Inflammatory macrophage treated with lipopolysaccharide for 4 hours (primary cell): Measurements from ENCODE around the gene TYSND1.
A peak's percentile ranks its signal among the peaks of the same experiment; 100 is the strongest.
"Not testable (repeated sequence)": the region's sequence is repeated elsewhere in the genome, so short reads cannot be mapped to it uniquely, and the experiment has no call there.

ENCODE experiments used
- DNase-seq: peaks from one replicate; pipeline ENCODE4 v3.0.0-alpha.2; 2020

The TYSND1 gene

DNA sequence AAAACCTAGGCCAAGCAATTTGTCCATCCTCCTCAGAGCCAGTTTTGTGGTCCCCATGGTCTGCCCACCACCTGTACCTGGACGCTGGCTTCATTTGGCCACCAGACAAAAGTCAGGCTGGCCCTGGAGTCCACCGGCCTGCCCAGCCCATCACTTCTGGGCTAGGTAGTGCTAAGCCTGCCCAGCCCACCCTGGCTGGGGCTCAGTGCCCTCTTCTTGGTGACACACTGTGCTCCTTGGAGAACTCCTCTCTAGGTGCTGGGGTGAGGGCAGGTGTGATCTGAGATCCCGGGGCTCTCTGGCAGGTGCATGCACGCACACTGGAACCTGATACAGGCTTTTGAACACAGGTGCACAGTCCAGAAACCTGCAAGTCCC is 15.0 kb downstream of the TYSND1 start:
- no peak for DNase-seq

DNA sequence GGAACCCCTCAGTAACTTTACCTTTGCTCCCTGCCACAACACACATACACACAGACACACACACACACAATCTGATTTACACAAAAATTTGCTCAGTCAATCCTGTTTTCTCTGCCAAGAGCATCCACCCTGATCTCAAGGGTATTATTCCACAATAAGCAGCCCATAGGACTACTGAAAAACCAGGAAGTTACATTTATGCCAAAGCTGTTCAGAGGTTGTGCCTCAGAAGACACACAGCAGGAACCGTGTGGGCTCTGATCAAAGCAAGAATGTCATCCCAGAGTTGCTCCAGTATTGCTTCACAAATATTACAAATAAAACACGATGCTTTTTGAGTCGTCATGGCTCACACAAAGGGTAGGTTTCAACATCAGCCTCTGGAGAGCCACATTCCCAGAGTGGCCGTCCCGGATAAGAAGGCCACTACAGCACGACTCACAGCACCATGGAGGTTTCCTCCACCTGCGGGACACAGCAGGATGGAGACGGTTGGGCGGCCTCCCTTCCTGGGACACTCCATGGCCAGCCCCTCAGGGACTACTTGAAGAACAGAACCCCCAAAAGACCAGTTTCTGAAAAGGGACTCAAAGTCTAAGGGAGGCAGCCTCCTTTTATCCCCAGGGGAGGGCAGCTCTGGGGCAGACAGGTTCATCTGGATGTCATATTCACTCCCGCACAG is 15.5 kb downstream of the TYSND1 start:
- DNase-seq, result peak; percentile 83

DNA sequence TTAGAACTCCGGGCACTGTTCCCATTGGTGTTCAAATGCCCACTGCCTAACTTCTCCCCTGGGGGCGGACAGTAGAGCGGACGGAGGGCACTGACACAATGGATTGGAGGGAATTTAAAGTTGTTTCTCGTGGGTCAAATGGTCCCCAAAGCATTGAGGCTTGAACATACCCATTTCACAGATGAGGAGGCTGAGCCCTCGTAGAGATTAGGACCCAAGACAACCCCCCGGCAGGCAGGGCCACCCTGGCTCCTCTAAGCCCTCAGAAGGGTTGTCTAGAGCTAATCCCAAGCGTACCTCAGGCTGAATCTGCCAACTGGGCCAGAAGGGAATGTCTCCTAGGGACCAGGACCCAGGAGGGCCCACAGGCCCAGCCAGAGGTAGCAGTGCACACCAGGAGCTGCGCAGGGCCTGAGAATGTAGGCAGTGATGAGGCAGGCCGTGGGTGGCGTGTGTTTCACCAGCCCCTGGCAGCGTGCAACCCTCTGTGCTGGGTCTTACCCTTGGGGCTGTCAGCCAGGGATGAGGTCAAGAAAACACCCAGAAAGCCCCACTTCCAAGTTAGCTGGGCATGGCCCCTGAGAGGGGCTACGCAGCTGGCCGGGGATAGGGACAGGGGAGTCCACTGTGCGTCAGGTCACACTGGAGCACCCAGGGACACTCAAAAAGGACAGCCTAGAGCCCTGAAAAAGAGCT is 19.7 kb downstream of the TYSND1 start:
- DNase-seq, result no peak

DNA sequence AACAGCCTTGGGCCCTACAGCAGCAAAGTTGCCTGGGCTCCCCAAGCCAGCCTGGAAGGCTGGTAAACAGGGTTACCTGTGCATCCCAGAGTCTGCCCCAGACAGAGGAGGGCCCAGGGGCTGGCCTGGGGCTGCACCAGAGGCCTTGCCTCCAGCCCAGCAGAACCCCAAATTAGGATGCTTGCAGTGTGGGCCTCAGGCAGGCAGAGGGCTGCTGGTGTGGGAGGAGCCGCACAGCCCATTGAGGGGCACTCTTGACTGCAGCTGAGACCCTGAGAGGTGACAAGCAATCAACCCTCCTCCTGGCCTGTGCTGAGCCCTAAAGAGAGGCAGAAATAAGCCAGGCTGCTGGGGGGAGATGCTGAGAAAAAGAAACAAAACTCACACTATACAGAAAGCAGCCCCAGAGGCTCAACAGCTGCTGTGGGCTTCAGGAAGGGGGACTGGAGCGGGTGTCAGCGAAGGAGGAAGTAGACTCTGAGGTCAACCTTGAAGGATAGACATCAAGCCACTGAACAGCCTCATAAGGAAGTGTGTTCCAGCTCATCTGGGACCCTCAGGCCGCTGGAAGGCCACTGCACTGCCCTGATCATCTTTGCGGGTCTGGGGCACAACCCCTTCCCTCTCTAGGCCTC is 20.5 kb downstream of the TYSND1 start:
- DNase-seq, result no peak

DNA sequence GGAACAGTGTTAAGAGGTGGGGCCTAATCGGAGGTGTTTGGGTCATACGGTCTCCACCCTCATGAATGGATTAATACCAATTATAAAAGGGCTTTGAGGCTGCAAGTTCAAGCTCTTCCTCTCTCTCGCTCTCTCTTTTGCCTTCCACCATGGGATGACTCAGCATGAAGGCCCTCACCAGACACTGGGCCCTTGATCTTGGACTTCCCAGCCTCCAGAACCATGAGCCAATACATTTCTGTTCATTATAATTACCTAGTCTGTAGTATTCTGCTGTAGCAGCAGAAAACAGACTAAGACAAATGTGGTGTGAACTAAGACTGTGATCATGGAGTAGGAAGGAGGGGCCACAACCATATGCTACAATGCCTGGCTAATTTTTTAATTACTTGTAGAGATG is 21.6 kb downstream of the TYSND1 start:
- peak; percentile 13 for DNase-seq

DNA sequence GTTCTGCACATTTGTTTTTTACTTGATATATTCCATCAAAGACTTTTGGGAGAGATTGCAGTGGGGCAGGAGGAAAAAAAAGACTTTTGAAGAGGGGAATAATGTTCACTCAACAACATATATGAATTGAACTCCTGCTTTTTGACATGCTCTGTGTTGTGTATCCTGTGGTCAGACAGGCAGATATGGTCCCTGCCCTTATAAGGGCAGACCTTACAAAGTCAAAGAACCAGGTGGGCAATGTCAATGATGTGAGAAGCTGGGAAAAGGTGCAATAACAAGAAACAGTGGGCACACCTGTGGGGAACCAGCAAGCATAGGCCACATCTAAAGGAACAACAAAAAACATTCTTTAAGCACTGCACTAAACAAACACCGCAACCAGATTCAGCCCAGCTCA is 22.1 kb downstream of the TYSND1 start:
- DNase-seq, result no peak

DNA sequence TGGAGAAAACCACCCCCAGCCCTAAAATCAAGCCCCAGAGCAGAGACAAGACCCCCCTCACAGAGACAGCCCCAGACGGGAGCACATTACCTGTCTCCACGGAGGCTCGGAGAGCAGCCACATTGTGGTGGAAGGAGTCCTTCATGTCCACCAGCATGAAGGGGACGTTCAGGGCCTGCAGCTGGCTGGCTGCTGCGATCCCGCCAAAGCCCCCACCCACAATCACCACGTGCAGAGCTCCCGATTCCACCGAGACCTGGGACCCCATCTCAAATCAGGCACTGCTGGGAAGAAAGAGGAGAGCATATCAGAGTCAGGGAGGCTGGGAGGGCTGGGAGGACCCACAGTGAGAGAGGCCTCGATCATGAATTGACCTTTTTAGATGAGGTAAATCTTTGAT is 22.7 kb downstream of the TYSND1 start:
- no peak for DNase-seq

DNA sequence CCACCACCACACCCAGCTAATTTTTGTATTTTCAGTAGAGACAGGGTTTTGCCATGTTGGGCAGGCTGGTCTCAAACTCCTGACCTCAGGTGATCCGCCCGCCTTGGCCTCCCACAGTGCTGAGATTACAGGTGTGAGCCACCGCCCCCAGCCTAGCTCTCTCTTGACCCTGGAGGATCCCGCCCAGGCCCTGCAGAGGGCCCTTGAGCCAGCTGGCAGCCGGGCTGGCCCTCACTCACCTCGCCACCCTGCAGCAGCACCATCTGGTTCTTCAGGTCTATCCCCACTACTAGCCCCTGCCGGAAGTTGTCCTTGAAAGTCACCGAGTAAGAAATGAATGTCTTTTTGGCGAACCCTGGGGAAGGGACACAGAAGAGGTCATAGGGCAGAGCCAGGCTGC is 23.3 kb downstream of the TYSND1 start:
- DNase-seq, result not testable (repeated sequence)

DNA sequence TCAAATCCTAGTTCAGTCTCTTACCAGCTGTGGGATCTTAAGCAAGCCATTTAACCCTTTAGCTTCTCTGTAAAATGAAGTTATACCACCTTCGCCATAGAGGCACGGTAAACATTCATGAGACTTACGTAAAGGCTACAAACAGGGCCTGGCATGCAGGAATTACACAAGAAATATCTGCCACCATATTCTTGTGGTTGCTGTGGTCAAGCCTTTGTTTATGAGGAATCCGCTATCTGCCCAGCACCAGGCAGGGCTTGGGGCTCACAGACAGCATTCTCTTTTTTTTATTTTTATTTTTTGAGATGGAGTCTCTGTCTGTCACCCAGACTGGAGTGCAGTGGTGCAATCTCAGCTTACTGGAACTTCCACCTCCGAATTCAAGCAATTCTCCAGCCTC is 23.8 kb downstream of the TYSND1 start:
- no peak for DNase-seq

DNA sequence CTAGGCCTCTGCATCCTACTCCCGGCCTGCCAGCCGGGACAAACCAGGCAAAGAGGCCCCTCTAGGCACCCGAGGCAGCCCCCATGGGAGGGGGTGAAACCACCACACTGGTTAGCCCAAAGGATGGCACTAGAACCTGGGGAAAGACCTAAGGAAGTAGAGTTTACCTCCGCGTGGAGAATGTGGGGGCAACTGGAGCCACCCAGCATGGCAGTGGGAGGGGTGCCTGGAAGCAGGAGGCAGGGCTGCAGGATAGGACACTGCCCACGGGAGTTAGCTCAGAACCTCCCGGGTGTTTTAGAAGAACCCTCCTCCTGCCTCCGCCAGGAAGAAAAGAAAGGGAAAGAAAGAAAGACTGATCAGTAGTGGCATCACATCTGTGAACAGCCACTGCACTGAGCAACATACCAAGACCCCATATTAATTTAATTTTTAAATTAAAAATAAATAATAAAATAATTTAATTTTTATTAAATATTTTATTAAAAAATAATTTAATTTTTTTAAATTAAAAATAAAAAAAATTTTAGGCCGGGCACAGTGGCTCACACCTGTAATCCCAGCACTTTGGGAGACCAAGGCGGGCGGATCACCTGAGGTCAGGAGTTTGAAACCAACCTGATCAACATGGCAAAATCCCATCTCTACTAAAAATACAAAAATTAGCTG is 25.1 kb downstream of the TYSND1 start:
- DNase-seq, result no peak

DNA sequence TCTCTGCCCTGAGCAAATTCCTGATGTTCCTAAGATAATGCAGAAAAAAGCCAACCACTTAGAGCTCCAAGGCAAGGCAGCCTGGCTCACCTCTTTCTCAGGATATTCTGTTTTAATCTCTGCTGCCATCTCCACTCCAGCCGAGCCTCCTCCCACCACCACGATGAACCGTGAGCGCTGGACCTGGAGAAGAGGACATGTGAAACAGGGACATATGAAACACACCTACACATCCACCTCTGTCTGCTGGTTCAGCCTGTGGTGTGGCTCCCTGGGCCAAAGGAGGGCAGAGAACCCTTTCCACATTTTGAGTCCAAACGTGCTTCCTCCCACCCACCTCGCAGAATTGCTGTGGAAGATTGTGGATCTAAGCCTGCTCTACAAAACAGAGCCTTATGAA is 26.1 kb downstream of the TYSND1 start:
- no peak for DNase-seq

DNA sequence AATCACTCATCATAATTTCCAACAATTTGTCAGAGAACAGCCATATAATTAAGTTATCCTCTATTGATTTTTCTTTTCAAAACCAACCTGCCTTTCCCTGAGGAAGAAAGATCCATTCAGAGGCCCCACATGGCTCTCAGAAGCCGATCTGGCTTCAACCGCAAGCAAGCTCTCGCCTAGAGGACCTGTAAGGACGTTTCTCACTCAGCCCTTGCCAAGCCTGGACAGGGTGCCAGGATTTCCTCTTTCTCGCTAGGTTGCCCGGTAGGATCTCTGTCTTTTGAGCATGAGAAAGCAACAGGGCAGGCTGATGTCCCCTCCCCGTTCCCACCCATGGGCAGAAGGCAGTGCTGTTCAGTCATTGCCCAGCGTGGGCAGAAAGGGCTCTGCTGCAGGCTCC is 26.9 kb downstream of the TYSND1 start:
- no peak for DNase-seq

DNA sequence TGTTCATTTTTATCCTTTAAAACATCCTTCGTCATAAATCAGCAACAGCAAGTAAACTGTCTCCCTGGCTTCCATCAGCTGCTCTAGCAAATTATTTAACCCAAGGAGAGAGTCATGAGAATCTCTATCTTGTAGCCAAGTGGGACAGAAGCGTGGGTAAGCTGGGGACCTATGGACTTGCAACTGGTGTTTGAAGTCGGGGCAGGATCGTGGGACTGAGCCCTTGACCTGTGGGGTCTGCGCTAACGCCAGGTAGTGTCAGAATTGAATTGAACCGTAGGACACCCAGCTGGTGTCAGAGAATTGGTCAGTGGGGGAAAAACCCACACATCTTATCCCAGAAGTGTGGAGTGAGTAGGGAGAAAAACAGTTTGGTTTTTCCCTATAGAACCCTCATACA is 27.3 kb downstream of the TYSND1 start:
- DNase-seq, result no peak

DNA sequence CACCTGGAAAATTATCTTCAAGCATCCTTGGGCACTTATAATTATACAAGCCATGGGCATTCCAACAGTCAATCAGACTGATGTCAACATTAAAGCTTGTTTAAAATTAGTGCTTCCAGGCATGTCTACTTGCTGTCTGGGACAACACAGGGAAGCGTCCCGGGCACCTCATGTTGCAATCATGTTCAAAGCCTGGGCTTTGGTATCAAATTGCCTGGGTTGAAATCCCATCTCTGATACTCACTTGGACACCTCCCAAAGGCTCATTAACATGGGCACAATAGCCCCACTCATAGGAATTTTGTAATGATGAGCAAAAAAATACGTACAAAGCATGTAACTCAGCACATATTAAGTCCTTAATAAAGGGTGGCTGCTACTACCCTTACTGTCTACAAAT is 28.3 kb downstream of the TYSND1 start:
- no peak for DNase-seq

DNA sequence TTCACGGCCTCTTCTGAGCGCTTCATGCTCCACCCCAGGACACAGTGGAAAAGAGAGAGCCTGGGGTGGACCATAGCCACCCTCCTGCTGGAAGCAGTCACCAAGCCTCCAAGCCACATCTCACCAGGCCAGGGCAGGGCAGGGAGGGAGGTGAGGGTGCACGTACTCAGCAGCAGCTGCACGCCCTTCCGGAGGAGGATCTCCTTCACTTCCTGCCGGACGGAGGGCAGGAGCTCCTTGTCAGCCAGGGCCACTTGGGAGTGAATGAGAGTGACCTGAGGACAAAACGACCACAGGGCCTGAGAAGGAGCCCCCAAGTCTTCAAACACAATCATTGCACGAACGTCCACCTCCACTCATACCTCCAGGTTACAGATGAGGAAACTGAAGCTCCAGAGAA is 28.9 kb downstream of the TYSND1 start:
- no peak for DNase-seq

DNA sequence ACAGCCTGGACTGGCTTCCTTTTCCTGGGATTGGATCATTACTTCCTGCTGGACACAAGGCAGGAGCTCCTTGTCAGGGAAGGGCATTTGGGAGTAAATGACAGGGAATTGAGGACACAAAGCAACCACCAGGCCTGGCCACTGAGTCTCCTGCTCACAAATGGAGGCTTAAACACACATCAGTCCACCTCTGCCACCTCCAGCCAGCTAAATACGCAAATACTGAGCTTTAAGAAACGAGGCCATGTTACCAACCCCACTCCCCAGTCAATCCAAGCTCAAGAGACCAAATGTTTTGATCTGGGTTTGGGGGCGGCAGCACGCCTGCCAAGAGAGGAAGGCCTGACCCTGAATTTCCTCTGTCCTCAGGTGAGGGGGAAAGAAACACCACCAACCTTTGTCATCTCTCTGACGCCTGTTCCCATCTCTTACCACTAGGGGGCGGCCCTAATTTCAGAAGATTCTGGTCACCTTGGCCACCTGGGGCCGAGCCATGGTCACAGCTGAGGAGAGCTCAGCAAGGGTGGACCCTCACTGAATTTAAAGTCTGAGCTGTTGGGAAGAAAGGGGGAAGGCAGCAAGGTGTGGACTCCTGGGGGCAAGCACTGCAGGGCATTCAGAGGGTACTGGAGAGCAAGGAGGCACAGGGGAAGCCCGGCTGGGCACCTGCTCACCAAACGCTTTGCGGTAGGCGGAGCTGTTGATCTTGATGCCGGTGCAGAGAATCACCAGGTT is 30.4 kb downstream of the TYSND1 start:
- DNase-seq, result peak; percentile 28

DNA sequence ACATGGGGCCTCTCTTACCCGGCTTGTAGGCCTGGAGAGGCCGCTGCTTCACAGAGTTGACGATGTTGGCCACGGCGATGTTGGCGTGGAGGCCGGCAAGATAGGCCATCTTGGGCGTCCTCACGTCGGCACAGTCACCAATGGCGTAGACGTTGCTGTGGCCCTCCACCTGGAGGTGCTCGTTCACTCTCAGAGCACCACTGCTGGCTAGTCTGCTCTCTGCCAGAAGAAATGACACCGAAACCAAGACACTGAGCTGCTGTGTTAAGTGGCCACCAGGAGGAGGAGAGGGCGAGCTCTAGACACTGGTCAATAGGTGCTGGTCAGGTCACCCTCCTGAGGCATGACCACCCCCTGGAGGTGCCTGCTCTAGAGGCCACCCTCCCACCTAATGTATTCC is 31.6 kb downstream of the TYSND1 start:
- no peak for DNase-seq

DNA sequence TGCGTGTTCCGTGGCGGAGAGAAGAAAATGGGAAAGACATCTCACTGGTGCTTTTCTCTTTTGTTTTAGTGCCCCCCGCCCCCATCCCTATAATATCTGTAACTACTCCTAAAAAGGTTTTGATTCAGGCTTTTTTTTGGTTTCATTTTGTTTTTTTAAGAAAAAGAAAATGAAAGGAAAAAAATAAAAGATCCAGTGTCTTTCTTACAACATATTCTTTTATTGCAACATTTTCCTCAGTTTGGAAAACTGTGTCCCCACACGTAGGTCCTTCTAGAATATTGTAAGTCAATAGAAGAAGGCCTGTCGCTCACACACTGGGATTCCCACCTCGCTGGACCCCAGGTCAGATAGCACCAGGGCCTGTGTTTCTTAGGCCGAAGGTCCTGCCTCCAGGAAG is 34.4 kb downstream of the TYSND1 start:
- DNase-seq, result peak; percentile 77

DNA sequence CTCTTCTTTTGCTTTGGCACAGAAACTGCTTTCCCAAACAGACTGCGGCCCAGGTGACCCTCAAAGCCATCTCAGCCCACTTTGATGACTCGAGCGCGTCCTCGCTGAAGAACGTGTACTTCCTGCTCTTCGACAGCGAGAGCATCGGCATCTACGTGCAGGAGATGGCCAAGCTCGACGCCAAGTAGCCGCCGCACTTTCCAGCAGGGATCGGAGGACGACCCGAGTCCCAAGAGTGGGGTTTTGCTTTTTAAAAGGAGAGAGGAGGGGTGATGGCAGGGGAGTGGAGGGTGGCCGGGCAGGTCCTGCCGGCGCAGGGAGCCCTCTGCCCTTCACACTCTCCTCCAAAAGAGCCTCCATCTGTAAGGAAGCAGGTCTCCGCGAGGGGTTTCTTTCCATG is 35.0 kb downstream of the TYSND1 start:
- no peak for DNase-seq

DNA sequence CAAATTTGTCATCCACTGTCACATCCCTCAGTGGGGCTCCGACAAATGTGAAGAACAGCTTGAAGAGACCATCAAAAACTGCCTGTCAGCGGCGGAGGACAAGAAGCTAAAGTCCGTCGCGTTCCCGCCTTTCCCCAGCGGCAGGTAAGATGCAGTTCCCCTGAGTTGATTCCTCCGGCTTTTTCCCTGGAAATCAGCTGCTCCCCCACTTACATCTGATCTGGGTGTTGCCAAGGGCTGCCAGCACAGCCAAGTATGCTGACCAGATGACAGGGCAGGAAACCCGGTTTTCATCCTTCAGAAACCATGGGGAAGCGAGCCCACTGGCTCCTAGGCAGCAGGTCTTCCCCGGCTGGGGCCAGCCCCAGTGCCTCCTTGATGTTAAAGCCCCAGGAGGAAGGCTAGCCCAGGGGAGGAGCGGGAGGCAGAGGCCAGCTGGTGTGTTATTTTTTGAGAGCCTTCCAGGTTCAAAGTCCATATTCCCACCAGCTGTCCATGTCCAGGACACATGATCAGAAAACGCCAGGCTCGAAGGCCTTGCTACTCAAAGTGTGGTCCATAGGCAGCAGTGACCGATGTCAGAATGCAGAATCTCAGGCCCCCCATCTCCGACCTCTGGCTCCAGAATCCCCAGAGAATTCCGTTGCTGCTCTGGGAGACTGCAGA is 37.3 kb downstream of the TYSND1 start:
- no peak for DNase-seq

DNA sequence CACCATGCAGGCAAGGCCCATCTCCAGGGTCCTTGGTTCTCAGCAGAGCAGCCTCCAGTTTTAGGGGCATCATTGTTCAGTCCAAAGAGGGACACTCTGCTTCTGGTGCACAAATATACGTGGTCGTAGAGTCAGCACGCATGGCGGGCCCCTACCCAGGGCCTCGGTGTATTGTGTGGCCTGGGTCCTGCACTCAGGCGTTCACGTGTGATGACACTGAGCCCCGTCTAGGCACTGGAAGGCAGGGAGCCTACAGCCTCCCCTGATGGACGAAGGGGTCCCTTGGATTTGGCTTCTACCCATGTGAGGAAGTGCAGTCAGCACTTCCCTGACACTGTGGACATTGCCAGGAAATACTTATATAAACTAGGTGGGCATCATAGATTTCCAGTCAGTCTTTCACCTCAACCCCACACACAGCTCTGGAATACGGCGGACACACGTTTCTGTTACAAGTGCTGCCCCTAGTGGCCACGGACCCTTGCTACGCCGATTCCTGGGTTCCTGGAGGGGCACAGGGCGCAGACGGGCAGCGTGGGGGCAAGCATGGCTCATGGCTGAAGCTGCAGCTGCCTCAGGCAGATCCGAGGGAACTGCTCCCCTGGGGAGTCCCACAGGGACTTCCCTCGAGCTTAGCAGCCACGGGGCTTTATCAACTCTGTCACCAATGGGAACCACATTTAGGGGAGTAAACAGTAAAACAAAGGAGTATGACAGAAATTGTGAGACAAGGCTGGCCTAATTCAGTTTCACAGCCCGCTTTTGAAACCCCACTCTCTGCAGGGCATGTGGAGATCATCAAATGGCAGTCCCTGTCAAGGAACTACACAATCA is 39.3 kb downstream of the TYSND1 start:
- no peak for DNase-seq

DNA sequence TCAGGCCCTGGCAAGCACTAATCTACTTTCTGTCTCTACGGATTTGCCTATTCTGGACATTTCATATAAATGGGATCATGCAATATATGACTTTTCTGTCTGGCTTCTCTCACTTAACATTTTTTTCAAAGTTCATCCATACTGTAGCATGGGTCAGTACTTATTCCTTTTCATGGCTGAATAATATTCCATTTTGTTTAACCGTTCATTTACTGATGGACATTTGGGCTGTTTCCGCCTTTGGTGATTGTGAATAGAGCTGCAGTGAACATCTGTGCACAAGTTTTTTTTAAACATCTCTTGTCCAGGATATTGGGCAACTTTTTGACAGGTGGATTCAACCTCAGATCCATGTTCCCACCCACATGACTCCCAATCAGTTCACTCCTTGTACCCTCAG is 44.8 kb downstream of the TYSND1 start:
- no peak for DNase-seq
